ENCODE data around the gene ACE2.

DNA sequence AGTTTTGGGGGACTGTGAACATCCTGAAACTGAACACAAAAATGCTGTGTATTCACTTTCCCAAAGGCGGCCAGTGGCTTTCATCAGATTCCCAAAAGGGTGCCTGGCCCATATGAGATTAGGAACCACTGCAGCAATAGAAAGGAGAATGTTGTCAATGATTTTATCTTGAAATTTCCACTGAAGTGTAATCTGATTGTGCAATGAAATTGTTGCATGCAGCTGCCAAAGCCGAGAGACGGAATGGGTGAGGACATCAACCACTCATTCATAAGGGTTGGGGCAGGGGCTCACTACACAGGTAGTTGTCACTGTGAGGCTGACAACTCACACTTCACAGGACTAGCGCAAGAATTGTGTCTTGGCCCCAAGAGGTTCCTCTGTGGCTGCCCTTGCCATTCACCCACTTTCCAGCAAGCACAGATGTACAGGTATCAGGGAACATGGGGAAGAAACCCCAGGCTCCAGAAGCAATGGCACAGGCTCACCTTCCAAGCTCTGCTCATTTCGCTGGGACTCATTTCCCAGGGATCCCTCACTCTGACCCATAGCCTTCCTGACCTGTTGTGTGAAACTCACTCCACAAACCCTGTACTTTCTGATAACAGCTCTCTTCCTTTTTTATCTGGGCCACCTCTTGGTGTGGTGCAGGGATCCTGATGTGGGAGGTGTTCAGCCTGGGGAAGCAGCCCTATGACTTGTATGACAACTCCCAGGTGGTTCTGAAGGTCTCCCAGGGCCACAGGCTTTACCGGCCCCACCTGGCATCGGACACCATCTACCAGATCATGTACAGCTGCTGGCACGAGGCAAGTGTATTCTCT, 51.4 kb downstream of the ACE2 start:
- TF ChIP-seq, protein P1, sequence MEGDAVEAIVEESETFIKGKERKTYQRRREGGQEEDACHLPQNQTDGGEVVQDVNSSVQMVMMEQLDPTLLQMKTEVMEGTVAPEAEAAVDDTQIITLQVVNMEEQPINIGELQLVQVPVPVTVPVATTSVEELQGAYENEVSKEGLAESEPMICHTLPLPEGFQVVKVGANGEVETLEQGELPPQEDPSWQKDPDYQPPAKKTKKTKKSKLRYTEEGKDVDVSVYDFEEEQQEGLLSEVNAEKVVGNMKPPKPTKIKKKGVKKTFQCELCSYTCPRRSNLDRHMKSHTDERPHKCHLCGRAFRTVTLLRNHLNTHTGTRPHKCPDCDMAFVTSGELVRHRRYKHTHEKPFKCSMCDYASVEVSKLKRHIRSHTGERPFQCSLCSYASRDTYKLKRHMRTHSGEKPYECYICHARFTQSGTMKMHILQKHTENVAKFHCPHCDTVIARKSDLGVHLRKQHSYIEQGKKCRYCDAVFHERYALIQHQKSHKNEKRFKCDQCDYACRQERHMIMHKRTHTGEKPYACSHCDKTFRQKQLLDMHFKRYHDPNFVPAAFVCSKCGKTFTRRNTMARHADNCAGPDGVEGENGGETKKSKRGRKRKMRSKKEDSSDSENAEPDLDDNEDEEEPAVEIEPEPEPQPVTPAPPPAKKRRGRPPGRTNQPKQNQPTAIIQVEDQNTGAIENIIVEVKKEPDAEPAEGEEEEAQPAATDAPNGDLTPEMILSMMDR (IDR thresholded peaks at IDR 0.05), result no peak
- TF ChIP-seq ZNF232 (CRISPR knock-in tag; IDR thresholded peaks at IDR 0.05), result no peak
